GM21619 (cell line): Measurements from ENCODE around the gene WDFY3.

Experiments used
- ATAC-seq: cut with Tn5 transposase; IDR thresholded peaks from one replicate; pipeline ENCODE4 v1.9.1; 2021; ENCODE audit not compliant: unreplicated experiment

WDFY3 gene

GRCh38 chr4:84954982-84955567, 11.4 kb downstream of the WDFY3 start:
- no peak for ATAC-seq

- no peak for ATAC-seq
These were observed 13.7 kb downstream of the WDFY3 start for GRCh38 chr4:84952776-84953175.

DNA sequence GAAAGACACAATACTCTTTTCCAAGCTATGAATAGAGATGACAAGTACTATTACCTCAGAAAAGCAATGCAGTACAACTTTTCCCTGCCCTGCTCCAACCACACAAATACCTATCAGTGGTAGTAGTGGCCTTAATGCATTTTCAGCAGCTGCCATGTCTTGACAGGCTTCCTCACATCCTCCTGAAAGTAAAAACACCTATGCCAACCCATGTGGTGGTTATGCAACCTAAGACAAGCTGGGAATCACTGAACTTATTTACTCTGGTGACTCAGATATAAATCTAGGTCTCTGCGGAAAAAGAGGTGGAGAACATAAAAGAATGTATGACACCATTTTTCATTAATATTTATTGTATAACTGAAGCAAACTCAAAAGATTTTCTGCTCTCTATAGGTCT, 14.5 kb downstream of the WDFY3 start:
- no peak for ATAC-seq

- ATAC-seq = no peak
These were observed 18.4 kb downstream of the WDFY3 start for GRCh38 chr4:84948056-84948455.

DNA sequence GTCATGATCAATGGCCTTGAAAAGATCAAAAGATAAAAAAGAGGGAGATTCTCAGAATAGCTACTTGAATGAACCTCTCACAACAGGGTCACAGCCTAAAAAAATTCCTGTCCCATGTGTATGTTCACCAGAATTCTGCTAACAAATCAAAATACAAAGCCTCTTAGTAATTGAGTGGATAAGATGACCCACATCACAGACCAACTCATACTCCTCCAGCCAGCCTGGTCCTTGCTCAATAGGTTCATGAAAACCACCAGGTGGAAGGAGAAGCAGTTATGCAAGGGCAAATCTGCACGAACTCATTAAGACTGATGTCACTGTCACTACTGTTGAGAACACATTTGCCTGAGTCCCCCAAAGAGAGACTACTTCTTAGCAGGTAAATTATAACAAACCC, 21.5 kb downstream of the WDFY3 start:
- no peak for ATAC-seq

GRCh38 chr4:84940960-84941359, 25.5 kb downstream of the WDFY3 start:
- no peak for ATAC-seq

DNA sequence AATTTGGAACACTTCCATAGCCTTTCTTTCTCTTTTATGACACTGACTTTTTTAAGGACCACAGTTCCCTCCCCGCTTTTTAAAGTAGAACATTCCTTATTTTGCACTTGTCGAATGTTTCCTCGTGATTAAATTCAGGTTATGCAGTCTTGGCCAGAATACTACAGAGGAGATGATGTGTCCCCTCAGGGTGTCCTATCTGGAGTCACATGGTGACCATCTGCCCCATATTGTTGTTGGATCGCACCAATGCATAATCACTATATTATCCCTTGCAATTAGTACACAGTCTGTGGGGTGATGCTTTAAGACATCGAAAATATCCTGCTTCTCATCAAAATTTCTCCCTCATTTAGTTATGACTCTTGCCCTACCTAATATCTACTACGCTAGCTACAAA, 27.4 kb downstream of the WDFY3 start:
- no peak for ATAC-seq

- ATAC-seq = no peak
These were observed 28.2 kb downstream of the WDFY3 start for GRCh38 chr4:84938316-84938715.

GRCh38 chr4:84937381-84937977, 29.0 kb downstream of the WDFY3 start:
- no peak for ATAC-seq

DNA sequence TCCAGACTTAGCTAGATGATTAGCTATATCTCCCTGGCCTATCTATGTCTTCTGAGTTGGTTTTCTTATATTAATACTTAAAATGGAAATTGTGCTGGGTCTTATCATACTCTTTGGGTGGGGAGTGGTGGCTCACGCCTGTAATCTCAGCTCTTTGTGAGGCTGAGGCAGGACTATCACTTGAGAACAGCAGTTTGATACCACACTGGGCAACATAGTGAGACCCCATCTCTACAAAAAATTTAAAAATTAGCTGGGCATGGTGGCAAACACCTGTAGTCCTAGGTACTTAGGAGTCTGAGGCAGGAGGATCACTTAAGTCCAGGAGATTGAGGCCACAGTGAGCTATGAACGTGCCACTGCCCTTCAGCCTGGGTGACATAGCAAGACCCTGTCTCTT, 30.4 kb downstream of the WDFY3 start:
- ATAC-seq = no peak

GRCh38 chr4:84932462-84932861, 34.0 kb downstream of the WDFY3 start:
- ATAC-seq = no peak

- ATAC-seq = no peak
These were observed 34.5 kb downstream of the WDFY3 start for GRCh38 chr4:84931961-84932360.

DNA sequence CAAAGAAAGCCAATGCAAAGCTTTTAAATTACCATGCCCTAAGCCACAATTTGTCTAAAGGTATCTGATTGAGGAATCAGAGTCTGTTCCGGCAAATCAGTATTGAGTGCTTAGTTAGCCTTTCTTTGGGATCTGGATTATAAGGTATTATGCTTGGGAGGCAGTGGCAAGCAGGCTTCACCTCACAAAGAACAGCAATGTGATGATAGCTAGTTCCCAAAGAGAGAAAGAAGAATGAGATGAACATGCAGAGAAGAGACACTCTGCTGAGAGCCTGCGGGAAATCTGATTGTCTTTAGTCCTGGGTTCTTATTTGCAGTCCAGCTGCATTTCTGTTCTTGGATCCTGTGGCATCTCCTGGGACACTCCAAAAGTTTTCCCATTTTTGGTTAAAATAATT, 35.2 kb downstream of the WDFY3 start:
- ATAC-seq = no peak

DNA sequence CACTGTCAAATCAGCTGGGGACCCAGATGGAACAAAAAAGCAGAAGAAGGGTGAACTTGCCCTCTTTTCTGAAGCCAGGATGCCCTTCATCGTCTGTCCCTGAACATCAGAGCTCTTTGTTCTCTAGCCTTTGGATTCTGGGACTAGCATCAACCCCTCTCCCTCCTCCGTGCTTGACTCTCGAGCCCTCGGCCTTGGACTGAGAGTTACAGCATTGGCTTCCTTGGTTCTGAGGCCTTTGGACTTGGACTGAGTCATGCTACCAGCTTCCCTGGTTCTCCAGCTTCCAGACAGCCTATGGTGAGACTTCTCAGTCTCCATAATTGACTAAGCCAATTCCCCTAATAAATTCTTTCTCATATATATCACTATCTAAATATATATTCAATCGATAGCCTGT, 38.4 kb downstream of the WDFY3 start:
- ATAC-seq = no peak

GRCh38 chr4:84927428-84927827, 39.1 kb downstream of the WDFY3 start:
- ATAC-seq = no peak

DNA sequence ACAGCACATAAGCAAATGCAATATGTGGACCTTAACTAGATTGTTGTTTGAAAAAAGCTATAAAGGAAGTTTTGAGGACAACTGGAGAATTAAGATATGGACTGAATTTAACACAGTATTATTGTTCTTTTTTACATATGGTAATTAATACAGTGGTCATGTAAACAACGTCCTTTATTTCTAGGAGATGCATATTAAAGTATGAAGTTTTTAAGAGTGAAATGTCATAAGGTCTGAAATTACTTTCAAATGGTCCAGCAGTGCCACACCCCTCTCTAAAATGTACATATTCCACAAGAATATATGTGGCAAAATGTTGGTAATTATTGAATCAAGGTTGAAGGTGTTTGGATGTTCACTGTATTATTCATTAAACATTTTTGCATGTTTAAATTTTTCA, 40.9 kb downstream of the WDFY3 start:
- ATAC-seq = no peak

DNA sequence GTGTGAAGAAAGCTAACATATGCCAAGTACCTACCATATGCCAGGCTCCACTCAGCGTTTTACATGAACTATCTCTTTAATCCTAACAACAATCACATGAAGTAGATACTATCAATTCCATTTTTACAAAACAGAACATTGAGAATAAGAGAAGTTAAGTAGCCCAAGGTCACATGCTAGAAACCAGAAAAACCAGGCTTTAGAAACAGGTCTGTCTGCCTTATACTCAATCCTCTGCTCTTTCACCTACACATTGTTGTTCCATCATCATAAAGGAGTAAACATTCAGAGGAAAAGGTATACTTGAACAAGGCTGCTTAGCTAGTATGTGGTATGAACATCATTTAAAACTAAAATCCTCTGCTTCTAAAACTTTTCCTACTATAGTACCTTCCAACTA, 42.1 kb downstream of the WDFY3 start:
- no peak for ATAC-seq

GRCh38 chr4:84920617-84921016, 45.9 kb downstream of the WDFY3 start:
- no peak for ATAC-seq

DNA sequence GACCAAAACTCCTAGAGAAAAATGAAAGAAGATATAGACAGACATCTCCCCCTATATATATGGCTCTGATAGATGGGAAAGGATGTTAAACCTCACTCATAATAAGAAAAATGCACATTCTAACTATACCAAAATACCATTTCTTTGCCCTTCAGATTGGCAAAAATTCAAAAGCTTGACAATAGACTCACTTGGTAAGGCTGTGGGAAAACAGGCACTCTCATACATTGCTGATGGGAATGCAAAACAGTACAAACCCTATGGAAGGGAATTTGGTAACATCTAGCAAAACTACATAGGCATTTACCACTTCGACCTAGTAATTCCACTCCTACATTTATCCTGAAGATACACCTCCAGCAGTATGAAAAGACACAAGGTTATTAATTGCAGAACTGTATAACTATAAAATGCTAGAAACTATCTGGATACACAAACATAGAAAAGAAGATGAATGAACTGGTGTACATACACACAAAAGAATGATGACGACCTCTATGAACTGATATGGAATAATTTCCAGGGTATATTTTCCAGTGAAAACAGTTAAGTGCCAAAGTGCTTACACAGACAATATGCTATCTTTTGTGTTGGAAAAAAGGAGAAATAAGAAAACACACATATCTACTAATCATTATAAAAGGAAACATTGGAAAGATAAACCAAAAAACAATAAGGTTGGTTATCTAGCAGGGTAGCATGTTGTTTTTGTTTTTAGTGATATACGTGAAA, 48.5 kb downstream of the WDFY3 start:
- ATAC-seq = no peak

- ATAC-seq = no peak
These were observed 49.2 kb downstream of the WDFY3 start for GRCh38 chr4:84917086-84917821.

GRCh38 chr4:84916227-84916626, 50.3 kb downstream of the WDFY3 start:
- ATAC-seq = no peak

GRCh38 chr4:84915396-84915780, 51.1 kb downstream of the WDFY3 start:
- no peak for ATAC-seq
